T follicular helper cell (primary cell): ENCODE results near the gene MLLT3.

ENCODE experiments used
- DNase-seq: peaks from one replicate; pipeline ENCODE4 v3.0.0-alpha.2; 2020; ENCODE audit warnings: low read depth

Gene MLLT3

GRCh38 chr9:20476912-20477521, 145.3 kb downstream of the MLLT3 start:
- no peak for DNase-seq

- DNase-seq: no peak
Measured at GRCh38 chr9:20474496-20474895, 147.8 kb downstream of the MLLT3 start.

GRCh38 chr9:20473515-20474013, 148.7 kb downstream of the MLLT3 start:
- no peak for DNase-seq

- DNase-seq: no peak
Measured at GRCh38 chr9:20472342-20473045, 149.8 kb downstream of the MLLT3 start.

DNA sequence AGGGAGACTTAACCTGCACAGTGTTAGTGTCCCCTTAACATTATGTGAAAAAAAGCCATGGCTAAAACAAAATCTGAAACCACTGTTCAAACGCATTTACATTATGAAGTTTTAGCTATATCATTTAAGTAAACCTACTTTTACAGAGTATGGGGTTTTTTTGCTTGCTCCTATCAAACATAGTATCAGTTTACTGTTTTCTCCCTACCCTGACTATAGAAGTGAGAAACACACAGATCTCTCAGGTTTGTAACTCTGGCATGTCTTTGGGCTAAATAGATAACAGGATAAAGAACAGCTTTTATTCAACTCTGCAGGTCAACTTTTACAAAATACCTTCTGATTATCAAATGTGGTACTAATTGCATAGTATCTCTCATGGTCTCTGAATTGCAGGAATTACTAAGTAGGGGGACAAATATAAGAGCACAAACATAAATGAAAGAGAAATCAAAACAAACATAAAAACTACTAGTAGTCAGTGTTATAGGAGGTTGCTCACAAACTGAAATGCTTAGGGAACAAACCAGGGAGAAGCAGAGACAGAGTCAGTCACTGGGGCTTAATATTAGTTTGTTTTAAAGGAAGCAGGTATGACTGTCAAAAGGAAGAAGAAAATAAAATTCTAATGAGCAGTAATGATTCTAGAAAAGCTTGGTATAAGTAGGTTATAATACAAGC, 155.8 kb downstream of the MLLT3 start:
- no peak for DNase-seq

DNA sequence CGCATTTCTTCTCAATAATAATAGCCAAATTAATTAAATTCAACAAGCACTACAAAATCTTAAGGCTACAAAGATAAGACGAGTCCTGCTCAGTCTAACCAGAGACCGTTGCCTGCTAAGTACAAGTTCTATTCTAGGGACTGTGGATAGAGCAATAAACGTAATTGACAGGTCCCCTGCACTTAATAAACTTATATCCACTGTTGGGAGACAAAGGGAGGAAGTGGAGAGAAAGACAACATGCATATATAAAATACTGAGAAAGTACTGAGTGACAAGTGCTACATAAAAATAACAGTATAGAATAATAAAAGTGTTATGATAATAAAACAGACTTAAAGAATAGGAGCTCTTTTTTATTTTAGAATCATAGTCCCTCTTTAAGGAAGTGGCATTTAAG, 158.1 kb downstream of the MLLT3 start:
- no peak for DNase-seq

DNA sequence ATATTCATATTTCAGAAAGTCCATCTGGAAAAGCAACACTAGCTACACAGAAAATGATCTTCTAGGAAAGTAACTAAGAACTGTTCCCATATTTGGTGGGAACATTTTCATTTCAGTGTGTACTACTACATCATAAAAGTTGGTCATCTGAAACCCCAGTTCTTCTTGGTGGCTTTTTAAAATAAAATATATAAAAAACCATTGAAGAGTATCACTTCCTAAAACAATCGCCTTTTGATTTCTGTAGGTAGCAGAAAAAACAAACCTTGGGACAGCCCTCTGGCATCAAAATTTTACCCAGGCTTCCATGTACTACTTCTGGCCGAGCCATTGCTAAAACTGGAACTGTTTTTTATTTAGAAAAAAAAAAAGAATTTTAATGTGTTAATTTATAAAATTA, 158.5 kb downstream of the MLLT3 start:
- DNase-seq: no peak

DNA sequence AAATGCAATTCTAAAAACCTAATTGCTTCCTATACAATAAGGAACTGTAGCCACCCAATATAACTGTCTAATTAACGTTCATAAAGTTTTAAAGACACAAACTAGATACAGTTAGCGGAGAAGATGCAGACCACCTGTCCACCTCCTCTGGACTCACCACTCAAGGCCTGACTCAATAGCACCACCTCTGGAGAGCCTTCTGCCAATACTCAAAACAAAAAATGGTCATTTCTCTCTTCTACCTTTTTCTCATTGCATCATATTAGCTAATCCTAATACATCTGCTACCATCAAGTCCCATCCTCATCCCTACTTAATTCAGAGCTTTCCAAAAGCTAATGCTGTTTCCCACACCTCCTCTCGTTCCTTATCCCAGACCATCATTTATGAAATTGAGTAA, 159.9 kb downstream of the MLLT3 start:
- DNase-seq: no peak

DNA sequence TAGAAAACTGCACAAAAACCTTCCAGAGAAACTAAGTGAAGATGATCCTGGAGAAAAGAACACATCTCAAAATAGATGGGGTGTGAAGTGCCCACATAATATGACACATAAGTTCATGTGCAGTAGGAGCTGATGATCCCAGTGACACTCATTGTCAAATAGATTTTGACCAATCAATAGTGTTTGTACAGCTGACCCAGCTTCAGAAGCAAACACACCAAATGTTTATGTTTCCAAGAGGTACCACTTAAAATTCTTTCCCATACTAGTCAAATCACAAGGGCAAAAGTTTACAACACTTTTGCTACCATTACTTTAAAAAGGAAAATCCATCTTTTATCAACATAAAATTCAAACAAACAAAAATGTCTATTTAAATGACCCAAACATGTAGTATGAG, 175.0 kb downstream of the MLLT3 start:
- DNase-seq: no peak

DNA sequence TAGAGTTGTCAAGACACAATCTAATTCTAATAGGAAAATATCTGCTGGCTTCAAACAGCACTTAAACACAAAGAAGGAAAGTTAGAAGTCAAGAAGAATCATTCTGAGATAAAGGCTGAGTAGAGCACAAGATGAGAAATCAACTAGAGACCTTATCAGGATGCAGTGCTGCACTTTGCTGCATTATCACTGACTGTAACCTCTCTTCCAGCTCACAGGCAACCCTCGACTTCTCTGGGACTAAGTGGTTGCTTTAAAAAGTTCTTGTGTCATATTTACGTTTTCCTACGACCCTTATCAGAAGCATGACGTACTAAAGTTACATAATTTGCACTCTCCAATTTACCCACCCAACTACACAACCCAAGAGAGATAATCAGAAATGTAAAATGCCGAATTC, 176.1 kb downstream of the MLLT3 start:
- no peak for DNase-seq

DNA sequence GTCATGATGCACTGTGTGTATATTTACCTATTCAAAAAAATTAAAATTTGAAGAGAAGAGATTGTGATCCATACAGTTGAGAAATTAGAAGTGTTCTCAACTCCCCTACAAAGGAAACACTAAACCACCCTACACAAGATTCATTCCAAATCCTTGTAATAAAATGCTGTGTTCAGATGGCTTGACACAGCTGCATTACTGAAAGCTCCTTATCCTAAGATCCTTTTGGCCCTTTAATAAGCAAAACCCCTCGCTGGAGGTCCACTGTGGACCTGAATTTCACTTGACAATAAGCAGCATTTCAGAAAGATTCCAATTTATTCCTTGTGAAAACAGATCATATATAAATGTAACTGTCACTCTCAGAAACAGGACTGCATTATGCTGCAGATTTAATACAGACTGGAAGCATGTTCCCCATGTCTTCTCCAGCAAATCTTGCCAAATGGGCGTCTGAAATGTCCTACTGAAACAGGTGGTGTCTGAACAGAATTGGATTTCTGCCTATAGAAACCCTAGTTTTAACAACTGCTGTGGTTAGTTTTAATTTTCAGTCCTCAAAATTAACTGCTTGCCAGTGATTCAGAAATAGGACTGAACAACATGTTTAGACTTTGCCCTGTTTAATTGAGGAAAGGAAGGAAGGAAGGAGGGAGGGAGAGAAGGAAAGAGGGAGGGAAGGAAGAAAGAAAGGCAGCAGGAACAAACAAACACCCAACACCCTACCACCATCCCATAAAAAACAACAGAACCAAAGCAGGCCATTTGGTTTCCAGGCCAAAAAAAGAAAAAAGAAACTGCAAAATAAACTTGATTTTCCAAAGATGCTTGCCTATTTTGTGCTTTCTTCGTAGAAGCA, 179.6 kb downstream of the MLLT3 start:
- no peak for DNase-seq

- DNase-seq: no peak
Measured at GRCh38 chr9:20441711-20442423, 180.4 kb downstream of the MLLT3 start.

GRCh38 chr9:20441166-20441565, 181.1 kb downstream of the MLLT3 start:
- no peak for DNase-seq

DNA sequence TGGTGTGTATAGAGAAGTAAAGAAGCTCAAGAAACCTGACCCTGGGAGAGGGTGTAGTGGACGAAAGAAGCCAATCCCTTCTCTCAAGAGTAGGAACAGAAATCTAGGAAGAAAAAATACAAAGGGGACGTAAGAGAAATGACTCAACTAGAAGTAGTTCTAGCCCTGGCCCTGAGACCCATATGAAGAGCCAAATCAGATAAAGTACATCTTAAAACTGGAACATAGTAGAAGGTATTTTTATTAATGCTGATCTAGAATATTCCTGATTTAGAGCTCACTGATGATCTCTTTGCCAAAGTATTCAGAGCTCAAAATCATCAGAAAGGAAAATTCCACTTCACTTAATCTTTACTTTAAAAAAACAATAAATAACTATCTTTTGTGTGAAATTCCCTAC, 184.8 kb downstream of the MLLT3 start:
- DNase-seq: no peak

- no peak for DNase-seq
Measured at GRCh38 chr9:20436476-20437195, 185.7 kb downstream of the MLLT3 start.

- DNase-seq: no peak
Measured at GRCh38 chr9:20428976-20429375, 193.3 kb downstream of the MLLT3 start.

GRCh38 chr9:20427359-20427758, 194.9 kb downstream of the MLLT3 start:
- DNase-seq: no peak

DNA sequence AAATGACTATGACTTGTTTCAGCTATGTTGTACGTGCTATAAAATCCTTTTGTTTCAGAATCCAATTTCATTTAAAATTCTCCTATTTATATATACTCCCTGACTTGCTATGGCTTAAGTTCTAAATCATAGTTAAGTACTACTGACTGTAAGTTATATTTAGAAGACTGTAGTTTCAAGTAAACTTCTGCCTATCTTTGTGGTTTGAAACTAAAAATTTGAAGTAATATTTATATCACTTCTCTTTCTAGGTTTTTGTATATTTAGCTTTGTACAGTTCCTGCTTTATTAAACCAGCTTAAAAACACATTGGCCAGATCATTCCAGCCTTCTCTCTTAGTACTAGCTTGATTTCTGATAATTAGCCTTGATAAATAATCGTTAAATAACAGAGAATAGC, 196.3 kb downstream of the MLLT3 start:
- no peak for DNase-seq

DNA sequence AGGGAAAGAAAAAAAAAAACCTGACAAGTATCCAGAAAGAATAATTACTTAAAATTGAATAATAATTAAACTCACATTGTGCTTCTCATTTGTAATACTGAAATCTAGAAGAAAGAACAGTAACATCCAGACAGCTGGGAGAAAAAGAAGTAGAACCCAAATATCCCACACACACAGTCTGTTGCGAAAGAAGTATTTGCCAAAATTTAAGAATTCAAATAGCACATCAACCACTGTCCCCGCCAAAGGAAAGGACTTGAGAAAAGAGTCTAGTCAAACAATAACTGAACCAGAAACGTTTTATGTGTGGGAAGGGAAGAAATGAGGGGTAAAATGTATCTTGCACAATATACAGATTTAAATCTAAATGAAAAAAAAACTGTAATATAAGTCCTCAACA, 202.8 kb downstream of the MLLT3 start:
- DNase-seq: no peak

DNA sequence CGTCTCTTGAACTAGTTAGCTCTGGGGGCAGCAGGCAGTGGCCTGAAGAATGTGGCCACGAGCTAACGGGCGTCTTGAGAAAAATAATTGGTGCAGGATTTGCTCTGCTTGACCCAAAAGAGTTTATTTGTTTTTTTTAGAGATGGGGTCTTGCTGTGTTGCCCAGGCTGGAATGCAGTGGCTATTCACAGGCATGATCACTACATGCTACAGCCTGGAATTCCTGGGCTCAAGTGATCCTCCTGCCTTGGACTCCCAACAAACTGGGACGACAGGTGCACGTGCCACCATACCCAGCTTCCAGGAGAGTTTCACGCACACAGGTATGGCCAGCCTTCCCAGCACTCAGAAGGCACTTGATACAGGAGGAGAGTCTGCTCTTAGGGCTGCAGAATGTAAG, 203.8 kb downstream of the MLLT3 start:
- no peak for DNase-seq
